Tibial nerve (tissue), 4 donors: ENCODE measurements around the gene IRF1. TPM values are rescaled to one million over a fixed set of nuclear protein-coding genes. Genes with fewer than 3 reads are reported as not detected.

ENCODE experiments used
- DNase-seq, 2 donors: peaks; one replicate each; pipeline ENCODE4 v3.0.0-alpha.2; 2019; ENCODE audit warnings: low spot score in 2 of 2
- H3K27ac ChIP-seq, 4 donors: fragments of 200-600 bp; sonication (generic) in 3 of 4; one replicate each; pipeline ENCODE4 v1.5.1; 2017 to 2019; ENCODE audit warnings: mild to moderate bottlenecking in 1 of 4
- H3K27me3 ChIP-seq, 2 donors: fragments of 200-600 bp; sonication (generic) in 1 of 2; one replicate each; pipeline versions ENCODE4 v1.5.1 to v1.6.0; 2017 to 2019
- H3K36me3 ChIP-seq, 3 donors: fragments of 200-600 bp; sonication (generic); one replicate each; pipeline ENCODE4 v1.5.1; 2018 to 2019
- H3K4me1 ChIP-seq, 4 donors: fragments of 200-600 bp; sonication (generic) in 3 of 4; one replicate each; pipeline ENCODE4 v1.5.1; 2017 to 2019
- H3K4me3 ChIP-seq, 4 donors: fragments of 200-600 bp; sonication (generic) in 3 of 4; one replicate each; pipeline ENCODE4 v1.5.1; 2017 to 2019; ENCODE audit warnings: mild to moderate bottlenecking in 1 of 4, moderate library complexity in 1 of 4
- H3K9me3 ChIP-seq, 4 donors: fragments of 200-600 bp; sonication (generic) in 3 of 4; one replicate each; pipeline ENCODE4 v1.5.1; 2017 to 2019
- EP300 ChIP-seq, 2 donors: sonication (generic); formaldehyde crosslinking; IDR thresholded peaks; one replicate each; pipeline ENCODE4 v1.6.1; 2017; ENCODE audit warnings: antibody characterized with exemption in 2 of 2, mild to moderate bottlenecking in 1 of 2
- POLR2A ChIP-seq, 2 donors: fragments of 450-650 bp; IDR thresholded peaks; one replicate each; pipeline ENCODE4 v1.6.1; 2017; ENCODE audit warnings: antibody characterized with exemption in 2 of 2, mild to moderate bottlenecking in 2 of 2, moderate library complexity in 2 of 2
- WGBS, 2 donors: methylation state at CpG; one replicate each; pipeline ENCODE4 v1.1.5; 2018; 5-methylcytosine and 5-hydroxymethylcytosine counted together
- total RNA-seq, 4 donors: library from RNA; depleted of rRNA; stranded (reverse); fragments of >200 nt; gene quantifications; one replicate each; pipeline ENCODE4 v1.1.0, GENCODE V29; 2016
- TF ChIP-seq, protein P1 (sequence below), 5 experiments: fragments of 200-600 bp in 3 of 5; fragments of 450-650 bp in 2 of 5; sonication (generic) in 3 of 5; IDR thresholded peaks; one replicate each; pipeline ENCODE4 v1.5.1; 2016 to 2019; ENCODE audit warnings: antibody characterized with exemption in 5 of 5, mild to moderate bottlenecking in 3 of 5, moderate library complexity in 2 of 5

The IRF1 gene
- total RNA-seq, 4 donors from 2014 or later = 15.1 to 36.9 (median 28.4) TPM

DNA sequence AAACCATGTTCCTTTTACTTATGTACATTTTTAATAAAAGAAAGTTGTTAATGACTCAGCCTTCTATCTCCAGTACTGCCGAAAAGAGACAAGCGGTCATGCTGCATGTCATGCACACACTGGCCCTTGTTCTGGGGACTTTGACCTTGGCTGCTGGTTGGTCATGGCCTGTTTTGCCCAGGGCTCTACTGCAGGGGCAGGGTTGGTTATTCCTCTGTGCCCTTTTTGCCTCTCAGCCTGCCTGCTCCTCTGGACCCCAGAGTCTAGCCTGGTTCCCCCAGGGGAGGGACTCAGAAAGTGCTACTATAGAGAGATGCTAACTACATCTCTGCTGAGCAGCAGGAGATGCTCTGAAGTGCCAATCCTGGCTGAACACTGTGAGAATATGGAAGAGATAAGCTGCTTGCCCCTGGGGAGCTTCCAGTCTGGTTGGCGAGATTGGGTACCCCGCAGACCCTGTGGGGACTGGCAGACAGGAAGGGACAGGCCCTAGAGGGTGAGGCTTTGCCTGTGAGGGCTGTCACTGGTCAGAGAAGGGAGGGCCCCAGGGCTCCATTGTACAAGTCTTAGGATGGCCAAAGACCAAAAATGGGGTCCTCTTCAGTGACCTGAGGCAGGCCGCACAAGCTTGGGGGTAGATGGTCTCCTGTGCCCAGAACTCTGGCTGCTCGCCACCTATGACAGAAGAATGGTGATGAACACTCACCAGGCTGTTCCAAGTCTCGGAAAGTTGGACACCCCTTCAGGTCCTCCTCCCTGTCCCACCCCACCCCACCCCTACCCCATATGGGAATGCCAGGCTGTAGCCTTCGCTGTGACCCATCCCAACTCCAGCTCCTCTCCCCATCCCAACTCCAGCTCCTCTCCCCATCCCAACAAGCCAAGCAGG, 14.3 kb downstream of the IRF1 start:
- H3K9me3 ChIP-seq = no peaks in the 10 kb centered on the region
- peaks cover 0 to 56% (median 47%) of the 10 kb centered on the region in 4 donors for H3K4me1 ChIP-seq
- peak overlapping the region in 3 of 4 donors; percentile 54 to 73 (median 68) for H3K27ac ChIP-seq
- no peaks in the 10 kb centered on the region for H3K27me3 ChIP-seq
- TF ChIP-seq POLR2A (IDR thresholded peaks at IDR 0.05) (no peak), EP300 (IDR thresholded peaks at IDR 0.05) (no peak)
- TF ChIP-seq, protein P1, sequence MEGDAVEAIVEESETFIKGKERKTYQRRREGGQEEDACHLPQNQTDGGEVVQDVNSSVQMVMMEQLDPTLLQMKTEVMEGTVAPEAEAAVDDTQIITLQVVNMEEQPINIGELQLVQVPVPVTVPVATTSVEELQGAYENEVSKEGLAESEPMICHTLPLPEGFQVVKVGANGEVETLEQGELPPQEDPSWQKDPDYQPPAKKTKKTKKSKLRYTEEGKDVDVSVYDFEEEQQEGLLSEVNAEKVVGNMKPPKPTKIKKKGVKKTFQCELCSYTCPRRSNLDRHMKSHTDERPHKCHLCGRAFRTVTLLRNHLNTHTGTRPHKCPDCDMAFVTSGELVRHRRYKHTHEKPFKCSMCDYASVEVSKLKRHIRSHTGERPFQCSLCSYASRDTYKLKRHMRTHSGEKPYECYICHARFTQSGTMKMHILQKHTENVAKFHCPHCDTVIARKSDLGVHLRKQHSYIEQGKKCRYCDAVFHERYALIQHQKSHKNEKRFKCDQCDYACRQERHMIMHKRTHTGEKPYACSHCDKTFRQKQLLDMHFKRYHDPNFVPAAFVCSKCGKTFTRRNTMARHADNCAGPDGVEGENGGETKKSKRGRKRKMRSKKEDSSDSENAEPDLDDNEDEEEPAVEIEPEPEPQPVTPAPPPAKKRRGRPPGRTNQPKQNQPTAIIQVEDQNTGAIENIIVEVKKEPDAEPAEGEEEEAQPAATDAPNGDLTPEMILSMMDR (IDR thresholded peaks at IDR 0.05) = no peak
- H3K36me3 ChIP-seq = peaks cover 0 to 6% (median 0%) of the 10 kb centered on the region in 3 donors
- H3K4me3 ChIP-seq = no peak overlapping the region
- DNase-seq = no peak
- 77 to 84% methylated on average over 8 of the region's 8 CpGs for WGBS, 2 donors

DNA sequence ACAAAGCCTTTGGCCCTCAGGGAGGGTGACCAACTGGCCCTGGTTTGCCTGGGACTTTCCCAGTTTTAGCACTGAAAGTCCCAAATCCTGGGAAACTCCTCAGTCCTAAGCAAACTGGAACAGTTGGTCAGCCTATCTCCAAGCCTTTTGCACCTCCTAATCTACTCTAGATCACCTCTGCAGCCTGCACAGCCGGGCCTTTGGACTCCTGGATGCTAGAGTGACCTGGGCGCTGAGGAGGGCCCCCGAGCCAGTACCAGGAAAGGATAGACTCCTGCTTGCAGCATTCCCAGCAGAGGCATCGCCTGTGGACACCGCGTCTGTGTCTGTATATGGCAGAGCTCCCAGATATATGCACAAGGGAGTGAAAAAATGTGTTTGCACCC, 15.1 kb downstream of the IRF1 start:
- TF ChIP-seq POLR2A (IDR thresholded peaks at IDR 0.05) (no peak), EP300 (IDR thresholded peaks at IDR 0.05) (no peak)
- TF ChIP-seq, protein P1 (IDR thresholded peaks at IDR 0.05) = no peak
- no peaks in the 10 kb centered on the region for H3K9me3 ChIP-seq
- H3K4me3 ChIP-seq = no peak overlapping the region
- H3K27me3 ChIP-seq = no peaks in the 10 kb centered on the region
- no peaks in the 10 kb centered on the region for H3K36me3 ChIP-seq
- DNase-seq = no peak
- peak overlapping the region in 3 of 4 donors; percentile 58 to 73 (median 68) for H3K27ac ChIP-seq
- WGBS, 2 donors = 36 to 55% methylated on average over 6 of the region's 6 CpGs
- H3K4me1 ChIP-seq = peaks cover 0 to 63% (median 48%) of the 10 kb centered on the region in 4 donors

DNA sequence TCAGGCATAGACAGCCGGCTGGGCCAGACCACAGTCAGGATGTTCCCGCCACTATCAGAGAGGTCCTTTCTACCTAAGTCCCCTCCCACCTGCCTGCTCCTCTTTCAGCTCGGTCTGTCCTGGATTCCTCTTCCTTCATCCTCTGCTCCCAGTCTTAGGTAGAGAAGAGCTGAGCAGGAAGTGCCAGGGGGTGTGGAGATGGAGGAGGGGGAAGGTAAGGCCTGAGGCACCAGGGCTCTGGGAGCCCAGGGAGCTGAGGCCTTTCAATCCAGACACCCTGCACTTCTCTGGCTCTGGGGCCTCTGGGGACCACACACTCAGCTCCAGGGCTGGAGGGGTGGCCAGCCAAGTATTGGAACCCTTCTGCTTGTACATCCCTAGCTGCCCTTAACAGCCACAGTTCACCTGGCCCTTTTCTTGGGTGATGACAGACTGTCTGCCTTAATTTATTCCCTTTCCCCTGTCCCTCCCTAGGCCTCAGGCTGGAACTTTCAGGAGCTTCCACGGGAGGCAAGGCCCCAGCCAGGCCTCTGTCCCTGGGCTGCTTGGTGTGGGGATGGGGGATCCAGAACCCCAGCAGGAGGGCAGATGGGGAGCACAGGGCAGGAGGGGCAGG, 15.6 kb downstream of the IRF1 start:
- Histone ChIP-seq H3K27ac (peak overlapping the region in 3 of 4 donors; percentile 58 to 73 (median 68)), H3K27me3 (no peaks in the 10 kb centered on the region), H3K9me3 (no peaks in the 10 kb centered on the region), H3K4me3 (no peak overlapping the region), H3K4me1 (peaks cover 0 to 63% (median 50%) of the 10 kb centered on the region in 4 donors), H3K36me3 (peaks cover 0 to 4% (median 0%) of the 10 kb centered on the region in 3 donors)
- TF ChIP-seq, protein P1 (IDR thresholded peaks at IDR 0.05) = no peak
- TF ChIP-seq POLR2A (IDR thresholded peaks at IDR 0.05) (no peak), EP300 (IDR thresholded peaks at IDR 0.05) (no peak)
- WGBS, 2 donors = 41 to 72% methylated on average over 4 of the region's 4 CpGs
- no peak for DNase-seq

DNA sequence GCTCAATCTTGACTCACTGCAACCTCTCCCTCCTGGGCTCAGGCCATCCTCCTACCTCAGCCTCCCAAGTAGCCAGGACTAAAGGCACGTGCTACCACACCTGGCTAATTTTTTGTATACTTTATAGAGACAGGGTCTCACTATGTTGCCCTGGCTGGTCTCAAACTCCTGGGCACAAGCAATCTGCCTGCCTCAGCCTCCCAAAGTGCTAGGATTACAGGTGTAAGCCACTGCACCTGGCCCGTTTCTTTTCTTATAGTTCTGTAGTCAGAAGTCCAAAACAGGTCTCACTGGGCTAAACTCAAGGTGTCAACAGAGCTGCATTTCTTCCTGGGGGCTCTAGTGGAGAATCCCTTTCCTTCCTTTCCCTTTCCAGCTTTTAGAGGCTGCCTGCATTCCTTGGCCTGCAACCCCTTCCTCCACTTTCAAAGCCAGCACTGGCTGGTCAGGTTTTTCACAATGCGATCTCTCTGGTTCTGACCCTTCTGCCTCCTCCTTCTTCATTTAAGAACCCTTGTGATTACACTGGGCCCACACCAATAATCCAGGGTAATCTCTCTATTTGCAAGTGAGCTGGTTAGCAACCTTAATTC, 16.3 kb downstream of the IRF1 start:
- DNase-seq = no peak
- H3K27me3 ChIP-seq = no peaks in the 10 kb centered on the region
- peaks cover 0 to 63% (median 51%) of the 10 kb centered on the region in 4 donors for H3K4me1 ChIP-seq
- peak overlapping the region in 2 of 4 donors; percentile 29 to 34 for H3K27ac ChIP-seq
- H3K9me3 ChIP-seq = no peaks in the 10 kb centered on the region
- 98% methylated on average over 3 of the region's 3 CpGs for WGBS, 2 donors
- H3K36me3 ChIP-seq = peaks cover 0 to 10% (median 0%) of the 10 kb centered on the region in 3 donors
- TF ChIP-seq, protein P1 (IDR thresholded peaks at IDR 0.05) = no peak
- no peak for TF ChIP-seq EP300 (IDR thresholded peaks at IDR 0.05)
- TF ChIP-seq POLR2A (IDR thresholded peaks at IDR 0.05) = no peak
- H3K4me3 ChIP-seq = no peak overlapping the region
